ENCODE results near the gene MAP3K9.

The MAP3K9 gene

DNA sequence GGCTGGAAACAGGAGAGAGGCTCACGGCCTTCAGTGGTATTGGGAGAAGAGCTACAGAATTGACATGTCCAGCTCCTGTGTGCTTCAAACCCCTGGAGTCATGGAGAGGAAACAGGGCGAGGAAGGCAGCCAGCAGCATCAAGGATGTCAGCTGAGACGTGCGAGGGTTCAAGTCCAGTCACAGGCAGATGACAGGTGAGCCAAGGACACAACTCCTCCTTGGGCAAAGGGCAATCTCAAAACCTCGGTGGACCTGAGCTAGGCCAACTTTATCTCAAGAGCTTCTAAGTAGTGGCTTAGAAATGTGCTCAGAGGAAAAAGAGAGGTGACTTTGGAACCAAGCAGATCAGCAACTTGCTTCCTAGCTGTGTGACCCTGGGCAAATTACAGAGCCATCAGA lies 86.0 kb downstream of the MAP3K9 start:
- H3K27ac ChIP-seq (replicated peaks) = no peak overlapping the region
- TF ChIP-seq, protein P1, sequence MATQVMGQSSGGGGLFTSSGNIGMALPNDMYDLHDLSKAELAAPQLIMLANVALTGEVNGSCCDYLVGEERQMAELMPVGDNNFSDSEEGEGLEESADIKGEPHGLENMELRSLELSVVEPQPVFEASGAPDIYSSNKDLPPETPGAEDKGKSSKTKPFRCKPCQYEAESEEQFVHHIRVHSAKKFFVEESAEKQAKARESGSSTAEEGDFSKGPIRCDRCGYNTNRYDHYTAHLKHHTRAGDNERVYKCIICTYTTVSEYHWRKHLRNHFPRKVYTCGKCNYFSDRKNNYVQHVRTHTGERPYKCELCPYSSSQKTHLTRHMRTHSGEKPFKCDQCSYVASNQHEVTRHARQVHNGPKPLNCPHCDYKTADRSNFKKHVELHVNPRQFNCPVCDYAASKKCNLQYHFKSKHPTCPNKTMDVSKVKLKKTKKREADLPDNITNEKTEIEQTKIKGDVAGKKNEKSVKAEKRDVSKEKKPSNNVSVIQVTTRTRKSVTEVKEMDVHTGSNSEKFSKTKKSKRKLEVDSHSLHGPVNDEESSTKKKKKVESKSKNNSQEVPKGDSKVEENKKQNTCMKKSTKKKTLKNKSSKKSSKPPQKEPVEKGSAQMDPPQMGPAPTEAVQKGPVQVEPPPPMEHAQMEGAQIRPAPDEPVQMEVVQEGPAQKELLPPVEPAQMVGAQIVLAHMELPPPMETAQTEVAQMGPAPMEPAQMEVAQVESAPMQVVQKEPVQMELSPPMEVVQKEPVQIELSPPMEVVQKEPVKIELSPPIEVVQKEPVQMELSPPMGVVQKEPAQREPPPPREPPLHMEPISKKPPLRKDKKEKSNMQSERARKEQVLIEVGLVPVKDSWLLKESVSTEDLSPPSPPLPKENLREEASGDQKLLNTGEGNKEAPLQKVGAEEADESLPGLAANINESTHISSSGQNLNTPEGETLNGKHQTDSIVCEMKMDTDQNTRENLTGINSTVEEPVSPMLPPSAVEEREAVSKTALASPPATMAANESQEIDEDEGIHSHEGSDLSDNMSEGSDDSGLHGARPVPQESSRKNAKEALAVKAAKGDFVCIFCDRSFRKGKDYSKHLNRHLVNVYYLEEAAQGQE (IDR thresholded peaks at IDR 0.05; ENCODE audit: insufficient replicate concordance, low read depth) = no peak
- TF ChIP-seq, protein P2, sequence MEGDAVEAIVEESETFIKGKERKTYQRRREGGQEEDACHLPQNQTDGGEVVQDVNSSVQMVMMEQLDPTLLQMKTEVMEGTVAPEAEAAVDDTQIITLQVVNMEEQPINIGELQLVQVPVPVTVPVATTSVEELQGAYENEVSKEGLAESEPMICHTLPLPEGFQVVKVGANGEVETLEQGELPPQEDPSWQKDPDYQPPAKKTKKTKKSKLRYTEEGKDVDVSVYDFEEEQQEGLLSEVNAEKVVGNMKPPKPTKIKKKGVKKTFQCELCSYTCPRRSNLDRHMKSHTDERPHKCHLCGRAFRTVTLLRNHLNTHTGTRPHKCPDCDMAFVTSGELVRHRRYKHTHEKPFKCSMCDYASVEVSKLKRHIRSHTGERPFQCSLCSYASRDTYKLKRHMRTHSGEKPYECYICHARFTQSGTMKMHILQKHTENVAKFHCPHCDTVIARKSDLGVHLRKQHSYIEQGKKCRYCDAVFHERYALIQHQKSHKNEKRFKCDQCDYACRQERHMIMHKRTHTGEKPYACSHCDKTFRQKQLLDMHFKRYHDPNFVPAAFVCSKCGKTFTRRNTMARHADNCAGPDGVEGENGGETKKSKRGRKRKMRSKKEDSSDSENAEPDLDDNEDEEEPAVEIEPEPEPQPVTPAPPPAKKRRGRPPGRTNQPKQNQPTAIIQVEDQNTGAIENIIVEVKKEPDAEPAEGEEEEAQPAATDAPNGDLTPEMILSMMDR (IDR thresholded peaks at IDR 0.05; ENCODE audit: insufficient read depth, low read length) = no peak
- TF ChIP-seq GABPA (IDR thresholded peaks at IDR 0.05; ENCODE audit: low read depth) = no peak
- TF ChIP-seq POLR2AphosphoS5 (IDR thresholded peaks at IDR 0.05; ENCODE audit: low read depth) = no peak
- TF ChIP-seq SPI1 (IDR thresholded peaks at IDR 0.05; ENCODE audit: borderline replicate concordance, low read depth) = no peak

DNA sequence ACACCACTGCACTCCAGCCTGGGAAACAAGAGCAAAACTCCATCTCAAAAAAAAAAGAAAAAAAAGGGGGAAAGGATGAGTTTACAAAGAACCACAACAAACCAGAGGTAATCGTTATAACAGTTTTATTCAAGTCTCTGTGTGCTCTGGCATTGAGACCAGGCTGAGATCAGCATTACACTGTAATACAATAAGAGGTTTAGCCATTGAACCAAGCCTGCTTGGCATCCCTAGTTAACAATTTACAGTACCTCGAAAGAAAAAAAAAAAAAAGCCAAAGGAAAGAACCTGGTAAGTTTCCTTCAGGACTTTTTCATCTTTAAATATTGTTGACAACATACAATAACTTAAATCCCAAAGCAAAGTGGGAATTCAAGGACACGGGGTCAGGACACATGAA lies 86.9 kb downstream of the MAP3K9 start:
- Histone ChIP-seq H3K27me3 (ENCODE audit: insufficient read depth, poor library complexity, severe bottlenecking) (no peaks in the 10 kb centered on the region), H3K27ac (replicated peaks) (no peak overlapping the region), H3K4me3 (replicated peaks; ENCODE audit: insufficient read depth, low read length) (no peak overlapping the region)
- DNase-seq (ENCODE audit: low read depth in 1 of 2, low spot score in 1 of 2) = no peak
- TF ChIP-seq SPI1 (IDR thresholded peaks at IDR 0.05; ENCODE audit: borderline replicate concordance, low read depth) (no peak), GABPA (IDR thresholded peaks at IDR 0.05; ENCODE audit: low read depth) (no peak), POLR2AphosphoS5 (IDR thresholded peaks at IDR 0.05; ENCODE audit: low read depth) (no peak)
- TF ChIP-seq, protein P2 (IDR thresholded peaks at IDR 0.05; ENCODE audit: insufficient read depth, low read length) = no peak
- TF ChIP-seq, protein P1 (IDR thresholded peaks at IDR 0.05; ENCODE audit: insufficient replicate concordance, low read depth) = no peak

More for the DNA sequence above, 86.0 kb downstream of the MAP3K9 start:
- no peak for DNase-seq (ENCODE audit: low read depth in 1 of 2, low spot score in 1 of 2)
- Histone ChIP-seq H3K4me3 (replicated peaks; ENCODE audit: insufficient read depth, low read length) (no peak overlapping the region), H3K27me3 (ENCODE audit: insufficient read depth, poor library complexity, severe bottlenecking) (no peaks in the 10 kb centered on the region)

DNA sequence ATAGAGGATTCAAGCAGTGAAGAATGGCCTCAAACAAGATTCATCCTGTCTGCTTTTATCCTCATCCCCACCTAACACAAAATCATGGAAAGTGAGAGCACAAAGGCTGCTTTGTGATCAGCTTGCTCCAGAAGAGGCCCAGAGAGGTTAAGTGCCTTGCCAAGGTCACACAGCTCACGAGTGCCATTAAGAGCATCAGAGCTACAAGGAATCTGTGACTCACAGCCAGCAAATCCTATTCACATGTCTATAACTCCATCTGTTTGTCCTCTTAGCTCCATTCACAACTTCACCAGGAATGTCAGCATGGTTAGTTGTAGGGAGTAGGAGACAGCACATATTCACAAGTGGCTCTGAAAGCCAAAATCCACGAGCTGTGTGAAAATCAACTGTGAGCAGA lies 87.8 kb downstream of the MAP3K9 start:
- TF ChIP-seq, protein P1 (IDR thresholded peaks at IDR 0.05; ENCODE audit: insufficient replicate concordance, low read depth) = no peak
- TF ChIP-seq, protein P2 (IDR thresholded peaks at IDR 0.05; ENCODE audit: insufficient read depth, low read length) = no peak
- no peak for TF ChIP-seq GABPA (IDR thresholded peaks at IDR 0.05; ENCODE audit: low read depth)
- no peak for TF ChIP-seq POLR2AphosphoS5 (IDR thresholded peaks at IDR 0.05; ENCODE audit: low read depth)
- no peak for DNase-seq (ENCODE audit: low read depth in 1 of 2, low spot score in 1 of 2)
- H3K27ac ChIP-seq (replicated peaks) = no peak overlapping the region
- H3K27me3 ChIP-seq (ENCODE audit: insufficient read depth, poor library complexity, severe bottlenecking) = no peaks in the 10 kb centered on the region
- no peak overlapping the region for H3K4me3 ChIP-seq (replicated peaks; ENCODE audit: insufficient read depth, low read length)

Measured in HL-60 (cell line).